ENCODE measurements around the gene BSG.

BSG gene

GRCh38 chr19:570937-571565 lies 1.3 kb upstream of the BSG start:
- peak in 1 of 3 experiments; percentile 36 for DNase-seq (ENCODE audit: low read depth in 2 of 3, low spot score in 2 of 3)

GRCh38 chr19:571566-571974 lies 826 bp upstream of the BSG start:
- DNase-seq (ENCODE audit: low read depth in 2 of 3, low spot score in 2 of 3), result no peak

- no peak for DNase-seq (ENCODE audit: low read depth in 2 of 3, low spot score in 2 of 3)
Observed at GRCh38 chr19:572743-573518, 535 bp downstream of the BSG start.

GRCh38 chr19:573519-573825 lies 1.1 kb downstream of the BSG start:
- no peak for DNase-seq (ENCODE audit: low read depth in 2 of 3, low spot score in 2 of 3)

GRCh38 chr19:574658-575526 lies 2.5 kb downstream of the BSG start:
- no peak for DNase-seq (ENCODE audit: low read depth in 2 of 3, low spot score in 2 of 3)

GRCh38 chr19:575527-576506 lies 3.4 kb downstream of the BSG start:
- no peak for DNase-seq (ENCODE audit: low read depth in 2 of 3, low spot score in 2 of 3)

- DNase-seq (ENCODE audit: low read depth in 2 of 3, low spot score in 2 of 3), result no peak
Observed at GRCh38 chr19:576768-577438, 4.5 kb downstream of the BSG start.

- no peak for DNase-seq (ENCODE audit: low read depth in 2 of 3, low spot score in 2 of 3)
Observed at GRCh38 chr19:577439-578392, 5.3 kb downstream of the BSG start.

- DNase-seq (ENCODE audit: low read depth in 2 of 3, low spot score in 2 of 3), result no peak
Observed at GRCh38 chr19:579111-579841, 6.9 kb downstream of the BSG start.

GRCh38 chr19:579842-580155 lies 7.4 kb downstream of the BSG start:
- no peak for DNase-seq (ENCODE audit: low read depth in 2 of 3, low spot score in 2 of 3)

- DNase-seq (ENCODE audit: low read depth in 2 of 3, low spot score in 2 of 3), result no peak
Observed at GRCh38 chr19:580274-580835, 8.0 kb downstream of the BSG start.

GRCh38 chr19:581399-582111 lies 9.2 kb downstream of the BSG start:
- DNase-seq (ENCODE audit: low read depth in 2 of 3, low spot score in 2 of 3), result no peak

- DNase-seq (ENCODE audit: low read depth in 2 of 3, low spot score in 2 of 3), result no peak
Observed at GRCh38 chr19:582497-583197, 10.3 kb downstream of the BSG start.

GRCh38 chr19:583198-583967 lies 11.0 kb downstream of the BSG start:
- no peak for DNase-seq (ENCODE audit: low read depth in 2 of 3, low spot score in 2 of 3)

- DNase-seq (ENCODE audit: low read depth in 2 of 3, low spot score in 2 of 3), result no peak
Observed at GRCh38 chr19:583968-584239, 11.5 kb downstream of the BSG start.

- DNase-seq (ENCODE audit: low read depth in 2 of 3, low spot score in 2 of 3), result peak in 1 of 3 experiments; percentile 42
Observed at GRCh38 chr19:584240-585001, 12.0 kb downstream of the BSG start.

All from activated CD8-positive, alpha-beta memory T cell treated with anti-CD3 and anti-CD28 coated beads for 48 hours (primary cell).